Right renal cortex interstitium (tissue), 3 donors: ENCODE results near the gene CRX. TPM values are rescaled to one million over a fixed set of nuclear protein-coding genes. Genes with fewer than 3 reads are reported as not detected.
A peak's percentile ranks its signal among the peaks of the same experiment; 100 is the strongest.
"Not testable (repeated sequence)": the region's sequence is repeated elsewhere in the genome, so short reads cannot be mapped to it uniquely, and the experiment has no call there.

ENCODE experiments used
- DNase-seq, 3 donors: peaks; one replicate each; pipeline ENCODE4 v3.0.0-alpha.2; 2013; ENCODE audit warnings: low read depth in 3 of 3, low spot score in 2 of 3
- polyA plus RNA-seq, 3 donors: library from polyadenylated mRNA; unstranded; fragments of 120-200 nt; gene quantifications; one replicate each; pipeline ENCODE4 v1.2.1, GENCODE V29; 2013; ENCODE audit not compliant: insufficient read length in 3 of 3

CRX gene
- polyA plus RNA-seq, 3 donors, result not detected

DNA sequence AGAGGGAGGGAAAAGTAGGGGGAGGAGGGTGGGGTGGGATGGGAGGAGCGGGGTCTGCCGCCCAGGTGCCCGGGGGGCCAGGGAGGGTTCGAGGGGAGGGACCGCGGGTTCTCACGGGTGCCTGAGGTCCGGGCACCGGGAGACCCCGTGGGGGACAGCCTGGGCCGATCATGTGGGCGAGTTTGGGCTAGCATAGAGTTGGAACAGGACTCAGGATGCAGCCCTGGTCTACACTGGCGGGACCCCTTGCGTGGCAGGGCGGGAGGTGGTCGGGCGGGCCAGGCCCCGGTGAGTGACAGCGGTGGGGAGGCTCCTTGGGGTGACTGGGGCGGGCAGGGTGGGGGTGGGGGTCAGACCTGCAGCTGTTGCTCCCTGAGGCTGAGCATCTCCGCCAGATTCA lies 18.6 kb upstream of the CRX start:
- DNase-seq, result not testable (repeated sequence)

DNA sequence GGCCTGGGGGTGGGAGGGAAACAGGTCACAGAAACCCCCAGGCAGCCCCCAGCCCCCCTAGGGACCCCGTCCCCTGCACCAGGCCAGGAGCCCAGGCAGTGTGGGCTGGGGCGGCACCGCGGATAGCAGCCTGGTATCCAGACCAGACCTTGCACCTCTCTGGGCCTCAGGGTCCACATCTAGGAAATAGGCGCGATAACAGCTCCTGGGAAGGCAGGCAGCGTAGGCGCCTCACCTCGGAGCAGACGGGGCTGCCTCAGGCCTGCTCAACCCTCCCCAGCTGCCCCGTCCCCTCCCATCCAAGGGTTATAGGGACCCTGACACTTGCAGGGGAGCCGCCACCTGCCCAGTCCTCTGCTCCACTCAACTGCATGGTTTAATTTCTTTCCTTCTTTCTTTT lies 18.1 kb upstream of the CRX start:
- DNase-seq, result not testable (repeated sequence)

DNA sequence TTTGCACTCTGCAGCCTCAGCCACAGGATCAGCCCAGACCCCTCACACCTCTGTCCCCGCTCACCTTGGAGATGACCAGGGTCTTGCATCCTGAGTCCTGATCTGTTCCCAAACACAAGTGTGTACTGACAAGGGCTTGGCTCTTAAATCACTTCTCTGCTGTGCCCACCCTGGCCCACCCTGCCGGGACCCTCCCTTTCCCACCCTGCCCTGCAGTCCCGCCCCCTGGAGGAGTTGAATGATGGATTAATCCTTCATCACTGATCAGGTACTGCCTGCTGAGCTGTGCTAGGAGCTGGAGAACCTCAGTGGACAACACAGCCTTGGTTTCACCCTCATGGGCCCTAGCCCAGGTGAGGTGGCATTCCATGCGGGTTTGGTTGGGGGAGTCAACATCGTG lies 17.3 kb upstream of the CRX start, which contains the start of gene TPRX1:
TPRX1 (minus strand) TSS at position 101 of the 400 bp plus-strand sequence; CDS start at position 89, 12 bp downstream.
- not testable (repeated sequence) for DNase-seq

DNA sequence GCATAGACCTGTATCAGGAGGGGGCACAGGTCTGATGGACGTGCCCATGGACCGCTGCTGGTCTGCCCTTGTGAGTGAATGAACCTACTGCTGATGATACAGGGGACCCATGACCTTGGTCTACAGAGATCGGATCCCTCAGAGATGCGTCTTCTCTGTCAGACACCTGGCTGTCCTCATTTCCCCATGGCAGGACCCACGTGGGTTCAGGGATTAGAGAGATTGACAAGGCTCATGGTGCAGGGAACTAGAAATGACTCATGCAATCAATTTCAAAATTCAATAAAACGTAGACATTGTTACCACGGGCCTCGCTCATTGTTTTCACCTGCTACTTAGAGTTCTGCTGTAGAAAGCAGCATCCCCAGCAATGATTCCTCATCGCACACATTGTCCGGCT lies 16.4 kb upstream of the CRX start:
- DNase-seq, result no peak

DNA sequence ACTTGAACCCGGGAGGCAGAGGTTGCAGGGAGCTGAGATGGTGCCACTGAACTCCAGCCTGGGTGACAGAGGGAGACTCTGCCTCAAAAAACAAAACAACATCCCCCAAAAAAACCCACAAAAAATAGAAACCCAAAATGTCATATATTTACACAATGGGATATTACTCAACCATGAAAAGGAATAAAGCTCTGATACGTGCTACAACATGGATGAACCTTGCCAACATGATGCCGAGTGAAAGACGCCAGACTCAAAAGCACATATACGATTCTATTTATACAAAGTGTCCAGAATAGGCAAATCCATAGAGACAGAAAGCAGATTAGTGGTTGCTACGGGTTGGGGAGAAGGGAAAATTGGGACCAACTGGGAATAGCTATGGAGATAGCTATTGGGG lies 15.3 kb upstream of the CRX start:
- DNase-seq, result no peak

DNA sequence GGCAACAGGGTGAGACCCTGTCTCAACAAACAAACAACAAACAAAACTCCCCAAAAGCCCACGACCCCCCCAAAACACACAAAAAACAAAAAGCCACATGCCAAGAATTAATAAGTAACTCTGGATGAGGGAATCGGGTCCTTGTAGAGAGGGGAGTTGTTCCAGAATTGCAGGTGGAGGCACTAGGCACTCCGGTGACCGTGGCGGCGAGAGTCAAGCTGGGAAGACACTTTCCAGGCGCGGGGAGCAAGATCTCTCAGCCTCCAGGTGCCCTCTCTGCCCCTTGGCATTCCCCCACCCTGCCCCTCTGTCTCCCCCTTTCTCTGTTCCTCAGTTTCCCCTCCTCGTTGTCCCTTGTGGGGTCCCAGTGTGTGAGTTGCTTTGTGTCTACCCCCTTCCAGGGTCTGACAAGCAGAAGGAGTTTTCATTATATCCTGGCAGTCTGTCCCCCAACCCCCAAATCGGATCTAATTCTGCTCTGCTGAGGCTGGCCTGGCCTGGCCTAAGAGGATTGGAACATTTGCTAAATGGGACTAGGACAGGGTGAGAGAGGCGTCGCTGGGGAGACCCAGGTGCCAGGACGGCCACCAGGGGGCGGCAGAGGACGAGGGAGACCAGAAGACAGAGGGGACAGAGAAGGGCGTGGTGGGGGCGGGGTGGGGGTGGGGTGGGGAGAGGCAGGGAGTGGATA lies 8.3 kb upstream of the CRX start:
- peak in 2 of 3 donors; percentile 21 to 35 for DNase-seq

DNA sequence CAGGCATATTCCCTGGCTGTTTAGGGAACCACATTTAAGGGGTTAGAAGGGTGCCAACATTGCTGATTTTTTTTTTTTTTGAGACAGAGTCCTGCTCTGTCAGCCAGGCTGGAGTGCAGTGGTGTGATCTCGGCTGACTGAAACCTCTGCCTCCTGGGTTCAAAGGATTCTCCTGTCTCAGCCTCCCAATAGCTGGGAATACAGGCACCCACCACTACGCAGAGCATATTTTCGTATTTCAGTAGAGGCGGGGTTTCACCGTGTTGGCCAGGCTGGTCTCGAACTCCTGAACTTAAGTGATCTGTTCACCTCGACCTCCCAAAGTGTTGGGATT lies 7.8 kb upstream of the CRX start:
- no peak for DNase-seq

DNA sequence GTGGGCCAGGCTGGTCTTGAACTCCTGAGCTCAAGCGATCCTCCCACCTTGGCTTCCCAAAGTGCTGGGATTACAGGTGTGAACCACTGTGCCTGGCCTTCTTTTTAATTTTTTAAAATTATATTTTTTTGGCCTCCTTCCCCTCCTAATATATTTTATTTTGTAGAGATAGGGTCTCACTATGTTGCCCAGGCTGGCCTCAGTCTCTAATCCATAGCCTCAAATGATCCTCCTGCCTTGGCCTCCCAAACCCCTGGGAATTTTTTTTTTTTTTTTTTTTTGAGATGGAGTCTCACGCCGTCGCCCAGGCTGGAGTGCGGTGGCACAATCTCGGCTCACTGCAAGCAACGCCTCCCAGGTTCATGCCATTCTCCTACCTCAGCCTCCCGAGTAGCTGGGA lies 5.5 kb upstream of the CRX start:
- DNase-seq, result not testable (repeated sequence)

DNA sequence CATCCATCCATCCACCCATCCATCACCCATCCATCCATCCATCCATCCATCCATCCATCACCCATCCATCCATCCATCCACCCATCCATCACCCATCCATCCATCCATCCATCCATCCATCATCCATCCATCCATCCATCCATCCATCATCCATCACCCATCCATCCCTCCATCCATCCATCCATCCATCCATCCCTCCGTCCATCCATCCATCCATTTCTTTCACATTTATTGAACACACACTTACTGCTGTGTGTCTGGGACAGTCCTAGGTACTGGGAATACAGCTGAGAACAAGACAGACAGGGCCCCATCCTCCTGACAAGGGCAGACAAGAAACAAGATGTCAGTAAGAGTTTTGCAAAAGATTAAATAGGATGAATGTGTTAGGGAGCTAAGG lies 3.5 kb upstream of the CRX start:
- DNase-seq, result not testable (repeated sequence)

DNA sequence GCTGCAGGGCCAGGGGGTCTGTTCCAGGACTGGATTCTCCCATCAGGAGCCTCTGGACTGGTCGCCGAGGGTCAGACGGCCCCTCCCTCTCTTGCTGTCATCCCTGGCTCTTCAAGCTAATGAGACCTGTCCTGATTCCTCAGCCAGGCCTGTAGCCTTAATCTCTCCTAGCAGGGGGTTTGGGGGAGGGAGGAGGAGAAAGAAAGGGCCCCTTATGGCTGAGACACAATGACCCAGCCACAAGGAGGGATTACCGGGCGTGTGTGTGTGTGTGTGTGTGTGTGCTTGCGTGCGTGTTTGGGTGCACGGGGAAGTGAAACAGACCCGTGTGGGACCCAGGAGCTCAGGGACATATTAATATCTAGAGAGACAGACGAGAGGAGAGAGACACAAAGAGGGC lies 1.9 kb upstream of the CRX start:
- no peak for DNase-seq

DNA sequence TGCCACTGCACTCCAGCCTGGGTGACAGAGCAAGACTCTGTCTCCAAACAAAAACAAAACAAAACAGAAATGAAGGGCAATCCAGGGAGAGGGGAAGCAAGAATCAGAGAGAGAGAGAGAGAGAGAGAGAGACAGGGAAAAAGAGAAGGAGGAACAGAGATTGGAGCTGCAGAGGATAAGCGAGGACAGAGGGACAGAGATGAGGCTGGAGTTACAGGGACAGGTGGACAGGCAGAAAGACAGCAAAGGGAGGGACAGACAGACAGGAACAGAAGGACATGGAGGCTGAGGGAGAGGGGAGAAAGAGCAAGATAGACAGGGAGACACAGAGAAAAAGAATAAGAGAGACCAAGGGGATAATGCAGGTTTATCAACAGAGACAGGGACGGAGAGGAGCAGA lies 1.3 kb upstream of the CRX start:
- DNase-seq, result no peak

DNA sequence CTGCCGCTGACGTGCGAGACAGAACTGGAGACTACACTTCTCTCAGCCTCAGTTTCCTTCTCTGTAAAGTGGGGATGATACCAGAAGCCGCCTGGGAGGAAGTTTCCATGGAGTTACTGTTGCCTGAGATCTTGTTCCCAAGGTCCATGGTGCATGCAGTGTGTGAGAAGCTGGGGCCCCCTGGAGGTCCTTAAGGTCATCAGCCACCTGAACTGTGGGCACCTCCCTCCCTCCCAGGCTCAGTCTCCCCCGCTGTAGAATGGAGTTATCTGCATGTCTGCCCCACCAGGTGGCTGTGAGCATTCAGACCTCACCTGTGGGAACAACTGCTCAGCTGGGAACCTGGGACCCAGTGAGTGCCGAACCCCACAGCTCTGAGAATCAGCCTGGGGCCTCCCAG lies 2.7 kb downstream of the CRX start:
- no peak for DNase-seq

DNA sequence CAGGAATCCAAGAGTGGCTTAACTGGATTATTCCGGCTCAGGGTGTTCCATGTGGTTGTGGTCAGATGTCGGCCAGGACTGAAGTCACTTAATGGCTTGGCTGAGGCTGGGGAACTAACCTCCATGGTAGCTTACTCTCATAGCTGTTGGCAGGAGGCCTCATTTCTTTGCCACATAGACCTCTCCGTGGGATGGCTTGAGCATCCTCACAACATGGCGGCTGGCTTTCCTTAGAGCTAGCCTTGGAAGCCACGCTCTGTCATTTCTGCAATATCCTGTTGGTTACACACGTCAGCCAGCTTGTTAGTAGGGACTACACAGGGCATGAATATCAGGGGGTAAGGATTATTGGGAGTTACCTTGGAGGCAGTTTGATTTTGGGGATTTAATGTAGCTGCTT lies 5.1 kb downstream of the CRX start:
- DNase-seq, result no peak

DNA sequence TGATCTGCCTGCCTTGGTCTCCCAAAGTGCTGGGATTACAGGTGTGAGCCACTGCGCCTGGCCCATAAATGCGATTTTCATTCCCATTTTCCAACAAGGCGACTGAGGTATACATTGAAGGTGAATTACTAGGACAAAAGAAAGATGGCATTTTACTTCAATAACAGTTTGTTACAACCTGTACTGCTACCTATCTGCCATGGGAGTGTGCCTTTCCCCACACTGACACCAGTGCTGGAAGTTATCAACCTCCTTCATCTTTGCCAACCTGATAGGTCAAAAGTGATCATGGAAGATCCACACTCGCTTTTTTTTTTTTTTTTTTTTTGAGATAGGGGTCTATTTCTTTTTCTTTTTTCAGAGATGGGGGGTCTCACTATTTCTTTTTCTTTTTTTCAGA lies 11.0 kb downstream of the CRX start:
- DNase-seq, result no peak

DNA sequence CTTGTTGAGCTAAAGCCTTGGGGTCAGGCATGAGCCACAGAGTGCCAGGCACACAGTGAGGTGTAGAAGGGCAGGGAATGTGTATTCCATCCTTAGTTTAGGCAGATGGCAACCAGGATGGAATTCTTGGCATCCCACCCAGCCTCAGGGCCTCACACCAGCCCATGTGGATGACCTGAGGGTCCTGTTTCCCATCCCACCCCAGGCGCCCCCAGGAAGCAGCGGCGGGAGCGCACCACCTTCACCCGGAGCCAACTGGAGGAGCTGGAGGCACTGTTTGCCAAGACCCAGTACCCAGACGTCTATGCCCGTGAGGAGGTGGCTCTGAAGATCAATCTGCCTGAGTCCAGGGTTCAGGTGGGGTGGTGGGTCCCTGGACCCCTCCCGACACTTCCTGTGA lies 14.3 kb downstream of the CRX start:
- no peak for DNase-seq

DNA sequence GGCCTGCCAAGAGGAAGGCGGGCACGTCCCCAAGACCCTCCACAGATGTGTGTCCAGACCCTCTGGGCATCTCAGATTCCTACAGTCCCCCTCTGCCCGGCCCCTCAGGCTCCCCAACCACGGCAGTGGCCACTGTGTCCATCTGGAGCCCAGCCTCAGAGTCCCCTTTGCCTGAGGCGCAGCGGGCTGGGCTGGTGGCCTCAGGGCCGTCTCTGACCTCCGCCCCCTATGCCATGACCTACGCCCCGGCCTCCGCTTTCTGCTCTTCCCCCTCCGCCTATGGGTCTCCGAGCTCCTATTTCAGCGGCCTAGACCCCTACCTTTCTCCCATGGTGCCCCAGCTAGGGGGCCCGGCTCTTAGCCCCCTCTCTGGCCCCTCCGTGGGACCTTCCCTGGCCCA lies 17.7 kb downstream of the CRX start:
- DNase-seq, result no peak

DNA sequence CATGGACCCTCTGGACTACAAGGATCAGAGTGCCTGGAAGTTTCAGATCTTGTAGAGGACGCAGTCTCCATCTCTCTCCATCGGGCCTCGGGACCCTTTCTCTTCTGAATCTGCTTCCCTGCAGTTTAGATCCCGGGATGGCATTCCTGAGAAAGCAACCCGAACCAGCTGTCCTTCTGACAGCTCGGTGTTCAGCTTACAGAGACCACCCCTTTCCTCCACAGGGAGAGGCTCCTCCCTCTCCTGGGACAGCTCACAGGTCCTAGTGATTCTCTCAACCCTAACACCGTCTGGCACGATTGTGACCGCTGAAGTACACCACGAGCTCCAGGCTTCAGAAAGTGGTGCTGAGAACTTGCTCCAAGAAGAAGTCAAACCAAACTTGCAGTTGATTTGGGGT lies 18.2 kb downstream of the CRX start:
- DNase-seq, result peak in 2 of 3 donors; percentile 21 to 43

DNA sequence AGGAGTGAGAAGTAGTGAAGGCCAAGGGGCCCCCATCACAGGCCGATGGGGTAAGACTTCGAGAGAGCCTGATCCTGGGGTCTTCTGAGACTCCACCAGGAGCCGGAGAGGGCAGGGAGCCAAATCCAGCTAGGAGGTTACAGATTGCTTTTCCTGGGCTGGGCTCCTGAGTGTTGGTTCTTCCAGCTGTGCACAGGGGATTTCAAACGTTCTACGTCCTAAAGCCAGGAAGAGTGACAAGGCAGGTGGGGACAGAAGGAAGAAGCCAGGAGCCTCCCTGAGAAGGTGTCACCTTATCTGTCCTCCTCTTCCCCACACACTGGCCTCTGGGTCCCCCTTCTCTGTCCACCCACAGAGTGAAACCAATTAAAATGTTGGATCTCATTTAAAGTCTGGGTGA lies 21.2 kb downstream of the CRX start:
- DNase-seq, result no peak

DNA sequence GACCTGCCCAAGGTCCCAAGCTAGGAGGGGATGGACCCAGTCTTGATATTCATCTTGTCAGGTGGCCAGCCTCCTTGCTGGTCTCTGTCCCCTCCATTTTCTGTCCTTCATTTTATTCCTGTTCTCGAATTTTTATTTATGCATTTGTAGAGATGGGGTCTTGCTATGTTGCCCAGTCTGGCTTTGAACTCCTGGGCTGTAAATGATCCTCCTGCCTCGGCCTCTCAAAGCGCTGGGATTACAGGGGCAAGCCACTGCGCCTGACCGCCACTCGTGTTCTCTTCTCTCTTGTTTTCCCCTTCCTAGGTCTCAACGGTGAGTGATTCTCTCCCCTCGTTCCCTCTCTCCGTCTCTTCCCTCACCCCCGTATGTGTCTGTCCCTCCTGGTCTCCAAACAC lies 26.7 kb downstream of the CRX start:
- no peak for DNase-seq

DNA sequence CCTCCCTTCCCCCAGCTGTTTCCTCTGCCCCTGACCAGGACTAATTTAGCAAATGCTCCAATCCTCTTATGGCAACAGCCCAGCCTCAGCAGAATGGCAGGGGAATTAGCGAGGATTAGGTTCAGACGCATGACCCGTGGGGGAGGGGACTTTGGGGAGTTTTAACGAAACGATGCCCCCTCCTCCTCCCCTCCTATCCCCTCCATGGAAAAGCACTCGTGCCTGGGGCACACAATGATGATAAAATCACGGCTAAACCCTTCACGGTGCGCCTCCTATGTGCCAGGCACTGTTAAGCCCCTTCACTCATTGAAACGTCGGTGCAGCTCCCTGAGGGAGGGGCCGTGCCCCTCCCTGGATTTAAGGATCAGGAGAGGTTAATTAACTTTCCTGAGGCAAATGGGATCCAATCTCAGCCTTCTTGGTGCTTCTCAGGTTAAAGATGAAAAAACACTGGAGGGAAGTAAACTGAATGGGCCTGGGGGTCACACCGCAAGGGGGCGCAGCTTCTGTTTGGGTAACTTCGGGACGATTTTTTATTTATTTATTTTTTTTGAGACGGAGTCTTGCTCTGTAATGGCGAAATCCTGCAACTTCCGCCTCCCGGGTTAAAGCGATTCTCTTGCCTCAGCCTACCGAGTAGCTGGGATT lies 27.2 kb downstream of the CRX start:
- no peak for DNase-seq

DNA sequence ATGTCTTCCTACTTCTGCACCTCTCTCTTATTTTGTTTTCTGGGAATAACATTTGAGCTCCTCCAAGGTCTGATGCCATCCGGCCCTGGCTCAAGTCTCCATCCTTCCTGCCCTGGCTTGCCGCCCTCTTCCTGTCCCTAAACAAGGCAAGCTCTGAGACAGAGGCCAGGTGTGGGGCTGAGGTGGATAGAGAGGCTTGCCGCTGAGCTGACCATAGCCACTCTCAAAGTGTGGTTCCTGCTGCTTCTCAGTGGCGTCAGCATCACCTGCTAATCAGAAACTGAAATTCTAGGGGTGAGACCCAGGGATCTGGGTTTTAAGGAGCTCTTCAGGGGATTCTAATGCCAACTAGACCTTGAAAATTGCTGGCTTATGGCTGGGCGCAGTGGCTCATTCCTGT lies 31.3 kb downstream of the CRX start:
- DNase-seq, result no peak

DNA sequence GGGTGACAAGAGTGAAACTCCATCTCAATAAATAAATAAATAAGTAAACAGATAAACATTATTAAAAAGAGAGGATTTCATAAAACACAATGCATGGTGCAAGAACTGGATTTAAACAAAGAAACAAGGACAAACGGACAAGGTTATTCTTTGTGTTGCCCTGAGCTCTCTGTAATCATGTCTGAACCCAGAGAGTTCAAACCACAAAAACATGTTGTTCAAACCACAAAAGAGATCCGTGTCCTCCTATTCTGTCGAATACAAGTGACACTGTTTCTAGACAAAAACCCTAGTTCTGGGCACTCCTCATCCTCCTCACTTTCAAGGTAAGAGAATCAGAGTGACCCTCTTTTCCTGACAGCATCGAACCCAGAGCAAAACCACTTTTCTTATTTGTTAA lies 32.7 kb downstream of the CRX start:
- no peak for DNase-seq

DNA sequence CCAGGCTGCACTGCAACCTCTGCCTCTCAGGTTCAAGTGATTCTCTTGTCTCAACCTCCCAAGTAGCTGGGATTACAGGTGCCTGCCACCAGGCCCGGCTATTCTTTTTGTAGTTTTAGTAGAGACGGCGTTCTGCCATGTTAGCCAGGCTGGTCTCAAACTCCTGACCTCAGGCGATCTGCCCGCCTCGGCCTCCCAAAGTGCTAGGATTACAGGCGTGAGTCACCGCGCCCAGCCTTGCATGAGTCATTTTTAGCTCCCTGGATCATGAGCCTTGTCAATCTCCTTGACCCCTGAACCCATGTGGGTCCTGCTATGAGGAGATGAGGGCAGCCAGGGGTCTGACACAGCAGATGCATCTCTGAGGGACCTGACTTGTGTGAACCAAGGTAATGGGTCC lies 36.5 kb downstream of the CRX start:
- not testable (repeated sequence) for DNase-seq
